ENCODE results near the gene TSPAN8. TPM values are rescaled to one million over a fixed set of nuclear protein-coding genes. Genes with fewer than 3 reads are reported as not detected.

TSPAN8 gene
- total and polyA plus RNA-seq, 10 of the 15 experiments (the other 5 are each of a cell fraction or from before 2014, with no cell fraction given) = 0.16 to 0.49 TPM; not detected in 8

DNA sequence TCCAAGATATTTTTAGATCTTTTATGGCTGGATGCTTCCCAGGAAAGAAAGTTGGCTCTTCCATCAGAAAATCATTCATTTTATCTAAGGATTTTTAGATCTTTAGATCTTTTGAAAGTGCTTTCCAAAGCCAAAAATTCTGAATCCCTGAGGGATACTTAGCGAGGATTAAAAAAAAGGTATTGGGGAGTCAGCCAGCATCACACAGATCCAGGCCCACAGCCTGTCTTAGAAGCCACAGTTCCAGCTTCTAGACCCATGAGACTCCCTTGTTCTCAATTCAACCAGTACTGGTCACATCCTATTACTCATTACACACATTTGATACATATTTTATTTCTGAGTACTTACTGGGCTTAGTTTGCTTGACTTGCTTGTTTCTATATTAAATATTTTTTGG lies 49.9 kb downstream of the TSPAN8 start:
- Histone ChIP-seq H3K4me2 (ENCODE audit: control insufficient read depth, insufficient read depth) (no peak overlapping the region), H2AFZ (ENCODE audit: control insufficient read depth, low read depth, low read length) (no peak overlapping the region), H3K79me2 (ENCODE audit: control insufficient read depth, insufficient read depth, low read length) (no peaks in the 10 kb centered on the region), H3K4me1 (ENCODE audit: control insufficient read depth, insufficient read depth, low read length) (no peaks in the 10 kb centered on the region), H3K36me3 (ENCODE audit: control insufficient read depth in 2 of 2, insufficient read depth in 2 of 2, low read length in 1 of 2) (no peaks in the 10 kb centered on the region), H3K4me3 (no peak overlapping the region), H3K9me3 (replicated peaks; ENCODE audit: control insufficient read depth, insufficient read depth, low read length) (no peaks in the 10 kb centered on the region), H4K20me1 (ENCODE audit: control insufficient read depth, insufficient read depth) (no peaks in the 10 kb centered on the region), H3K9ac (ENCODE audit: control insufficient read depth, insufficient read depth, low read length) (no peak overlapping the region), H3K27me3 (replicated peaks in 1 of 2; ENCODE audit: control insufficient read depth in 2 of 2, insufficient read depth in 2 of 2, low read length in 1 of 2) (no peaks in the 10 kb centered on the region), H3K27ac (ENCODE audit: control insufficient read depth, insufficient read depth) (no peak overlapping the region)
- no TSS peak for BruUV-seq (replicated peaks)
- intact Hi-C loops (cut with micrococcal nuclease; ENCODE audit: unreplicated experiment) = no loop called here
- no peak for DNase-seq (ENCODE audit: low read depth, low spot score)
- SMC1A ChIA-PET (ENCODE audit: uncharacterized antibody, unreplicated experiment) = interaction anchor here (0.6 kb wide), 1 partner anchor 10 kb away, joined by 3 read pairs; no protein-coding TSS in a partner anchor
- in situ Hi-C loops (cut with MboI) = no loop called here
- POLR2A ChIA-PET = no interaction called here
- WGBS (ENCODE audit: insufficient coverage, insufficient replicate concordance, low lambda C conversion rate, missing lambda C conversion rate) = 0% methylated on average over 1 of the region's 1 CpG
- TF ChIP-seq, protein P1, sequence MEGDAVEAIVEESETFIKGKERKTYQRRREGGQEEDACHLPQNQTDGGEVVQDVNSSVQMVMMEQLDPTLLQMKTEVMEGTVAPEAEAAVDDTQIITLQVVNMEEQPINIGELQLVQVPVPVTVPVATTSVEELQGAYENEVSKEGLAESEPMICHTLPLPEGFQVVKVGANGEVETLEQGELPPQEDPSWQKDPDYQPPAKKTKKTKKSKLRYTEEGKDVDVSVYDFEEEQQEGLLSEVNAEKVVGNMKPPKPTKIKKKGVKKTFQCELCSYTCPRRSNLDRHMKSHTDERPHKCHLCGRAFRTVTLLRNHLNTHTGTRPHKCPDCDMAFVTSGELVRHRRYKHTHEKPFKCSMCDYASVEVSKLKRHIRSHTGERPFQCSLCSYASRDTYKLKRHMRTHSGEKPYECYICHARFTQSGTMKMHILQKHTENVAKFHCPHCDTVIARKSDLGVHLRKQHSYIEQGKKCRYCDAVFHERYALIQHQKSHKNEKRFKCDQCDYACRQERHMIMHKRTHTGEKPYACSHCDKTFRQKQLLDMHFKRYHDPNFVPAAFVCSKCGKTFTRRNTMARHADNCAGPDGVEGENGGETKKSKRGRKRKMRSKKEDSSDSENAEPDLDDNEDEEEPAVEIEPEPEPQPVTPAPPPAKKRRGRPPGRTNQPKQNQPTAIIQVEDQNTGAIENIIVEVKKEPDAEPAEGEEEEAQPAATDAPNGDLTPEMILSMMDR (IDR thresholded peaks at IDR 0.05 in 2 of 3, conservative IDR thresholded peaks at IDR 0.05 in 1 of 3; ENCODE audit: control insufficient read depth in 2 of 3, extremely low read depth in 1 of 3, insufficient read depth in 1 of 3, low read depth in 3 of 3, low read length in 3 of 3) = no peak
- TF ChIP-seq BHLHE40 (IDR thresholded peaks at IDR 0.05; ENCODE audit: borderline replicate concordance in 1 of 2, low read depth in 2 of 2, low read length in 1 of 2) (no peak), ZZZ3 (IDR thresholded peaks at IDR 0.05; ENCODE audit: control insufficient read depth, insufficient read length, low read depth) (no peak), GATAD2B (conservative IDR thresholded peaks at IDR 0.05; ENCODE audit: low read depth) (no peak), NR2F1 (conservative IDR thresholded peaks at IDR 0.05) (no peak), RUNX3 (IDR thresholded peaks at IDR 0.05; ENCODE audit: low read length) (no peak), IRF4 (IDR thresholded peaks at IDR 0.05; ENCODE audit: low read depth, low read length) (no peak), KDM1A (IDR thresholded peaks at IDR 0.05; ENCODE audit: borderline replicate concordance) (no peak), HDGF (IDR thresholded peaks at IDR 0.05) (no peak), MXI1 (IDR thresholded peaks at IDR 0.05; ENCODE audit: low read depth, low read length) (no peak), CBFB (IDR thresholded peaks at IDR 0.05; ENCODE audit: low read depth) (no peak), ZNF384 (IDR thresholded peaks at IDR 0.05; ENCODE audit: borderline replicate concordance, low read depth, low read length) (no peak), ZSCAN29 (IDR thresholded peaks at IDR 0.05) (no peak)
- TF ChIP-seq, protein P2, sequence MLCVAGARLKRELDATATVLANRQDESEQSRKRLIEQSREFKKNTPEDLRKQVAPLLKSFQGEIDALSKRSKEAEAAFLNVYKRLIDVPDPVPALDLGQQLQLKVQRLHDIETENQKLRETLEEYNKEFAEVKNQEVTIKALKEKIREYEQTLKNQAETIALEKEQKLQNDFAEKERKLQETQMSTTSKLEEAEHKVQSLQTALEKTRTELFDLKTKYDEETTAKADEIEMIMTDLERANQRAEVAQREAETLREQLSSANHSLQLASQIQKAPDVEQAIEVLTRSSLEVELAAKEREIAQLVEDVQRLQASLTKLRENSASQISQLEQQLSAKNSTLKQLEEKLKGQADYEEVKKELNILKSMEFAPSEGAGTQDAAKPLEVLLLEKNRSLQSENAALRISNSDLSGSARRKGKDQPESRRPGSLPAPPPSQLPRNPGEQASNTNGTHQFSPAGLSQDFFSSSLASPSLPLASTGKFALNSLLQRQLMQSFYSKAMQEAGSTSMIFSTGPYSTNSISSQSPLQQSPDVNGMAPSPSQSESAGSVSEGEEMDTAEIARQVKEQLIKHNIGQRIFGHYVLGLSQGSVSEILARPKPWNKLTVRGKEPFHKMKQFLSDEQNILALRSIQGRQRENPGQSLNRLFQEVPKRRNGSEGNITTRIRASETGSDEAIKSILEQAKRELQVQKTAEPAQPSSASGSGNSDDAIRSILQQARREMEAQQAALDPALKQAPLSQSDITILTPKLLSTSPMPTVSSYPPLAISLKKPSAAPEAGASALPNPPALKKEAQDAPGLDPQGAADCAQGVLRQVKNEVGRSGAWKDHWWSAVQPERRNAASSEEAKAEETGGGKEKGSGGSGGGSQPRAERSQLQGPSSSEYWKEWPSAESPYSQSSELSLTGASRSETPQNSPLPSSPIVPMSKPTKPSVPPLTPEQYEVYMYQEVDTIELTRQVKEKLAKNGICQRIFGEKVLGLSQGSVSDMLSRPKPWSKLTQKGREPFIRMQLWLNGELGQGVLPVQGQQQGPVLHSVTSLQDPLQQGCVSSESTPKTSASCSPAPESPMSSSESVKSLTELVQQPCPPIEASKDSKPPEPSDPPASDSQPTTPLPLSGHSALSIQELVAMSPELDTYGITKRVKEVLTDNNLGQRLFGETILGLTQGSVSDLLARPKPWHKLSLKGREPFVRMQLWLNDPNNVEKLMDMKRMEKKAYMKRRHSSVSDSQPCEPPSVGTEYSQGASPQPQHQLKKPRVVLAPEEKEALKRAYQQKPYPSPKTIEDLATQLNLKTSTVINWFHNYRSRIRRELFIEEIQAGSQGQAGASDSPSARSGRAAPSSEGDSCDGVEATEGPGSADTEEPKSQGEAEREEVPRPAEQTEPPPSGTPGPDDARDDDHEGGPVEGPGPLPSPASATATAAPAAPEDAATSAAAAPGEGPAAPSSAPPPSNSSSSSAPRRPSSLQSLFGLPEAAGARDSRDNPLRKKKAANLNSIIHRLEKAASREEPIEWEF (IDR thresholded peaks at IDR 0.05; ENCODE audit: insufficient replicate concordance, low read depth, low read length) = no peak
- RAD21 ChIA-PET (ENCODE audit: unreplicated experiment) = no interaction called here
- no peak for ATAC-seq
- CTCF ChIA-PET = interaction anchor here (0.6 kb wide), 1 partner anchor 117 kb away, joined by 5 read pairs; no protein-coding TSS in a partner anchor
- no peak for FAIRE-seq
